H1 (cell line): ENCODE data around the gene ANKRD6. TPM values are rescaled to one million over a fixed set of nuclear protein-coding genes. Genes with fewer than 3 reads are reported as not detected.

Source experiments
- EP300 ChIP-seq, 2 experiments: IDR thresholded peaks; 1 replicate in 1 of 2; 2 replicates in 1 of 2; pipeline ENCODE4 v1.6.1; 2011 to 2012; ENCODE audit warnings: low read depth in 2 of 2, low read length in 2 of 2, mild to moderate bottlenecking in 2 of 2, borderline replicate concordance in 1 of 2, inconsistent platforms in 1 of 2, moderate library complexity in 1 of 2
- SP1 ChIP-seq: IDR thresholded peaks from 2 replicates; pipeline ENCODE4 v1.6.1; 2011; ENCODE audit warnings: low read depth, low read length
- polyA plus RNA-seq, 7 experiments: library from polyadenylated mRNA; depleted of rRNA in 3 of 7; stranded (reverse) in 5 of 7; unstranded in 2 of 7; fragments of >200 nt in 5 of 7; fragments of 200-250 nt in 2 of 7; gene quantifications; 1 replicate in 5 of 7; 2 replicates in 1 of 7; 4 replicates in 1 of 7; pipeline versions ENCODE4 v1.2.1 to v1.2.3, GENCODE V29; 2011 to 2013; ENCODE audit warnings: missing spikeins in 2 of 7, mixed read lengths in 2 of 7
- total RNA-seq: library from RNA; stranded (reverse); fragmentation: NEBNext Ultra II Directional; extraction: Animal tissue kit (Norgen Biotek cat#: 25700); gene quantifications from 2 replicates; pipeline ENCODE4 v1.2.1, GENCODE V29; 2021

Gene ANKRD6
- total and polyA plus RNA-seq, 2 of the 8 experiments (the other 6 are each of a cell fraction or from before 2014, with no cell fraction given): 5.9 to 12.8 TPM

- TF ChIP-seq SP1 (no peak), EP300 (IDR thresholded peaks at IDR 0.05; ENCODE audit: borderline replicate concordance in 1 of 2, low read depth in 2 of 2, low read length in 2 of 2) (no peak)
- TF ChIP-seq, all 59 proteins: peak for 0
Measured at GRCh38 chr6:89599727-89600126, 166.8 kb downstream of the ANKRD6 start (continued).
